Brain microvascular endothelial cell (primary cell): Measurements from ENCODE around the gene SLC25A47.
A peak's percentile ranks its signal among the peaks of the same experiment; 100 is the strongest.
"Not testable (repeated sequence)": the region's sequence is repeated elsewhere in the genome, so short reads cannot be mapped to it uniquely, and the experiment has no call there.

Source experiments
- DNase-seq: peaks from one replicate; pipeline ENCODE4 v3.0.0-alpha.2; 2020
- H3K27ac ChIP-seq: fragments of 250-450 bp; sonication (Bioruptor Pico); 2 replicates; pipeline ENCODE4 v1.5.1; 2020; ENCODE audit warnings: mild to moderate bottlenecking, moderate library complexity
- H3K27me3 ChIP-seq: fragments of 250-450 bp; sonication (Bioruptor Pico); replicated peaks from 2 replicates; pipeline ENCODE4 v1.5.1; 2020; ENCODE audit warnings: mild to moderate bottlenecking
- H3K36me3 ChIP-seq: fragments of 250-450 bp; sonication (Bioruptor Pico); replicated peaks from 2 replicates; pipeline ENCODE4 v1.5.1; 2020; ENCODE audit warnings: mild to moderate bottlenecking
- H3K4me3 ChIP-seq: 2 replicates; pipeline ENCODE4 v1.5.1; 2011; ENCODE audit warnings: low read depth, mild to moderate bottlenecking, control low read depth, low read length, moderate library complexity
- CTCF ChIP-seq: IDR thresholded peaks from 2 replicates; pipeline ENCODE4 v1.5.1; 2011; ENCODE audit warnings: low read depth, mild to moderate bottlenecking, moderate library complexity, low read length, control low read depth, inconsistent platforms; ENCODE audit errors: missing control alignments
- in situ Hi-C: cut with HindIII; loops from 2 replicates; pipeline ENCODE4 v1.10.0; 2017; ENCODE audit warnings: low sequenced_read_pairs, low pct_ligation_motif_present

The SLC25A47 gene

GRCh38 chr14:100285021-100285912 lies 37.9 kb upstream of the SLC25A47 start:
- Histone ChIP-seq H3K27ac (peak overlapping the region; percentile 73), H3K27me3 (no peaks in the 10 kb centered on the region), H3K4me3 (peak overlapping the region; percentile 64), H3K36me3 (no peaks in the 10 kb centered on the region)
- no peak for DNase-seq
- in situ Hi-C loops: no loop called here
- TF ChIP-seq CTCF: peak; percentile 82

GRCh38 chr14:100285913-100286400 lies 37.2 kb upstream of the SLC25A47 start:
- DNase-seq: no peak
- in situ Hi-C loops: no loop called here
- peak overlapping the region; percentile 64 for H3K4me3 ChIP-seq
- no peak for TF ChIP-seq CTCF
- H3K36me3 ChIP-seq: no peaks in the 10 kb centered on the region
- H3K27me3 ChIP-seq: no peaks in the 10 kb centered on the region
- no peak overlapping the region for H3K27ac ChIP-seq

GRCh38 chr14:100286484-100287191 lies 36.5 kb upstream of the SLC25A47 start:
- no peak for TF ChIP-seq CTCF
- Histone ChIP-seq H3K36me3 (no peaks in the 10 kb centered on the region), H3K27me3 (no peaks in the 10 kb centered on the region), H3K4me3 (no peak overlapping the region), H3K27ac (no peak overlapping the region)
- no peak for DNase-seq
- in situ Hi-C loops: no loop called here

GRCh38 chr14:100287202-100287997 lies 35.7 kb upstream of the SLC25A47 start:
- DNase-seq: no peak
- H3K36me3 ChIP-seq: peaks cover 3% of the 10 kb centered on the region
- H3K27me3 ChIP-seq: no peaks in the 10 kb centered on the region
- TF ChIP-seq CTCF: no peak
- H3K4me3 ChIP-seq: no peak overlapping the region
- H3K27ac ChIP-seq: no peak overlapping the region
- in situ Hi-C loops: no loop called here

GRCh38 chr14:100287998-100288295 lies 35.2 kb upstream of the SLC25A47 start:
- H3K36me3 ChIP-seq, in situ Hi-C loops, DNase-seq, H3K27ac ChIP-seq, H3K27me3 ChIP-seq, H3K4me3 ChIP-seq: not testable (repeated sequence)
